AG10803 (cell line): ENCODE results near the gene KCNH1.
A peak's percentile ranks its signal among the peaks of the same experiment; 100 is the strongest.

Experiments
- DNase-seq: peaks from one replicate; pipeline ENCODE4 v3.0.0; 2010; ENCODE audit warnings: low read depth
- H3K4me3 ChIP-seq: 2 replicates; pipeline ENCODE4 v1.5.1; 2011; ENCODE audit warnings: mild to moderate bottlenecking, low read length, control low read depth
- TF ChIP-seq, protein P1 (sequence below): conservative IDR thresholded peaks from 2 replicates; pipeline ENCODE4 v1.5.1; 2011; ENCODE audit warnings: mild to moderate bottlenecking, low read length, control low read depth, inconsistent platforms

KCNH1 gene

DNA sequence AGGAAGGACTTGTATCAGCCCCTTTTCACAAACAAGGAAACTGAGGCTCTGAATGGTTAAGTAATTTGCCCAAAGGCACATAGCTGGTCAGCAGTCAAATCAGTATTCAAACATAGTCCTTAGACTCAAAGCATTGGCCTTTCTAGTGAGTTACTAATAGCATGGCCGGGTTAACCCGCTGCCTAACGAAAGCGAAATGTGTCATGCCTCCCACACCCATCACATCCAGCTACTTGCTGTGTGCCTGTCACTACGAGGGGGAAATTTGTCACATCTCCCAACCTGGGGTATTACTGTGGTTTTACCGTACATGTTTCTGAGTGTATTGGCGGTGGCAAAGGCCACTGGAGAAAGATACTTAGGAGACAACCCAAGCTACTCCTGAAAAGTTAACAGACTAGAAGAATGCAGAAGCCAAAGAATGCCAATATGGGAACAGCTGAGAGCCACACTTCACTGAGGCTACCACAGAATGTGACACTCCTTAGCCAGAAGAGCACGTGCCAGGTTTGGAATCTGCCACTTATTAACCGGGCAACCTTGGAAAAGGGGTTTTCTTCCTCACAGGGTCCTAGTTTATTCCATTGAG, 363.5 kb downstream of the KCNH1 start:
- TF ChIP-seq, protein P1, sequence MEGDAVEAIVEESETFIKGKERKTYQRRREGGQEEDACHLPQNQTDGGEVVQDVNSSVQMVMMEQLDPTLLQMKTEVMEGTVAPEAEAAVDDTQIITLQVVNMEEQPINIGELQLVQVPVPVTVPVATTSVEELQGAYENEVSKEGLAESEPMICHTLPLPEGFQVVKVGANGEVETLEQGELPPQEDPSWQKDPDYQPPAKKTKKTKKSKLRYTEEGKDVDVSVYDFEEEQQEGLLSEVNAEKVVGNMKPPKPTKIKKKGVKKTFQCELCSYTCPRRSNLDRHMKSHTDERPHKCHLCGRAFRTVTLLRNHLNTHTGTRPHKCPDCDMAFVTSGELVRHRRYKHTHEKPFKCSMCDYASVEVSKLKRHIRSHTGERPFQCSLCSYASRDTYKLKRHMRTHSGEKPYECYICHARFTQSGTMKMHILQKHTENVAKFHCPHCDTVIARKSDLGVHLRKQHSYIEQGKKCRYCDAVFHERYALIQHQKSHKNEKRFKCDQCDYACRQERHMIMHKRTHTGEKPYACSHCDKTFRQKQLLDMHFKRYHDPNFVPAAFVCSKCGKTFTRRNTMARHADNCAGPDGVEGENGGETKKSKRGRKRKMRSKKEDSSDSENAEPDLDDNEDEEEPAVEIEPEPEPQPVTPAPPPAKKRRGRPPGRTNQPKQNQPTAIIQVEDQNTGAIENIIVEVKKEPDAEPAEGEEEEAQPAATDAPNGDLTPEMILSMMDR: no peak
- DNase-seq: no peak
- no peak overlapping the region for H3K4me3 ChIP-seq

DNA sequence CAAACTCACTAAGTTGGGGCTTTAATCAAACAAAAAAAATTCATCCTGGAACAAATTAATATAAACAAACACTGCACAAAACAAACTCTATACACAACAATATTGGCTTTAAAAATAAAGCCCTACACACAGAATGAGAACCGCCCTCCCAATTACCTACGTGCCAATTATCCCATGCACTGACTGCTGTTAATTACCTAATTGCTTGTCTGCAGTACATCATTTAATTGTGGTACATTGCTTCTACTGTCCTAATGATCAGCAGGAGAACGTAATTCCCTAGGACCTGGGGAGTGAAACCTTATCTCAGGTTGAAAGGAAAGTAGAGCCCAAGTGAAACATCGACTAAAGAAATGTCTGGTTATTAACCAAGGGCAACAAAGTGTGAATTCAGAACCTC, 364.5 kb downstream of the KCNH1 start:
- no peak for DNase-seq
- TF ChIP-seq, protein P1: no peak
- no peak overlapping the region for H3K4me3 ChIP-seq

DNA sequence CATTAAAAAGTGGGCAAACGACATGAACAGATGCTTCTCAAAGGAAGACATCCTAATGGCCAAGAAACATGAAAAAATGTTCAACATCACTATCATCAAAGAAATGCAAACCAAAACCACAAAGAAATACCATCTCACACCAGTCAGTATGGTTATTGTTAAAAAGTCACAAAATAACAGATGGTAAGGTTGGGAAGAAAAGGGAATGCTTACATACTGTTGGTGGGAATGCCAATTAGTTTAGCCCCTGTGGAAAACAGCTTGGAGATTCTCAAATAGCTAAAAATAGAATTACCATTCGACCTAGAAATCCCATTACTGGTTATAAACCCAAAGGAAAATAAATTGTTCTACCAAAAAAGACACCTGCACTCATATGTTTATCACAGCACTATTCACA, 369.4 kb downstream of the KCNH1 start:
- DNase-seq: peak; percentile 60
- no peak overlapping the region for H3K4me3 ChIP-seq
- TF ChIP-seq, protein P1: no peak

DNA sequence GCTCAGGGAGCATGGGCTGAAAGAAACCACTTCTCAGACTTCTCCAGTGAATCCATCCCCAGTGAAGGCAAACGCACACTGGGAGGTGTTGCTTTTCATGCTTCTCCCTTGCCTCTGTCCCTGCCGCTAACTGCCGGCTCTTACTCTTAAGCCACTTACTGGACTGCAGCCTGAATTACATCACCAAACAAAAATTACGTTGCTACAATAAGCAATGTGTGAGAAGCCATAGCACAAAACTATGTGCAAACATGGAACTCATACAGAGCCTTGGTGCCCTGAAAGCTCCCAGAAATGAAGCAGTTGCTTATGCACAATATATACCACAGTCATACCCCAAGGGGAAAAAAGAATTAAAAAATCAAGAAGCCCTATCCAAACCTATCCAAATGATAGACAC, 375.2 kb downstream of the KCNH1 start:
- TF ChIP-seq, protein P1: no peak
- H3K4me3 ChIP-seq: no peak overlapping the region
- DNase-seq: peak; percentile 20

DNA sequence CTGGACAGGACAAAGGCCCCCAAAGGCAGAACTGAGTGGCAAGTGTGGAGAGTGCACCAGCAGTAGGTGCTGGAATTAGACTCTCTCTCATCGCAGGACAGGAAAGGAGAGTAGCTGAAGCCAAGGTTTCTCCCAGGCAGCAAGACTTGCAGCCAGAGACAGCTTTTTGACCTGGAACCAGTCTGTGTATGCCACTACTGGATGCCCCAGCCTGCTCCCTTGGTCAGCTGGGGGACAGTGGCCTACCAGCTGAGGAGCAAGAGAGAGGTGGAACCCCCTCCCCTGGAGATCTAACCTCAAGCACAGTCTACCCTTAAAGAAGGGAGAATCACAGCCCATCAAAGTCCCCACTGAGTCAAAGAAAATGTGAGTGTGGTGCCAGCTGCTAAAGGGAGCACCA, 375.7 kb downstream of the KCNH1 start:
- DNase-seq: no peak
- TF ChIP-seq, protein P1: no peak
- no peak overlapping the region for H3K4me3 ChIP-seq

DNA sequence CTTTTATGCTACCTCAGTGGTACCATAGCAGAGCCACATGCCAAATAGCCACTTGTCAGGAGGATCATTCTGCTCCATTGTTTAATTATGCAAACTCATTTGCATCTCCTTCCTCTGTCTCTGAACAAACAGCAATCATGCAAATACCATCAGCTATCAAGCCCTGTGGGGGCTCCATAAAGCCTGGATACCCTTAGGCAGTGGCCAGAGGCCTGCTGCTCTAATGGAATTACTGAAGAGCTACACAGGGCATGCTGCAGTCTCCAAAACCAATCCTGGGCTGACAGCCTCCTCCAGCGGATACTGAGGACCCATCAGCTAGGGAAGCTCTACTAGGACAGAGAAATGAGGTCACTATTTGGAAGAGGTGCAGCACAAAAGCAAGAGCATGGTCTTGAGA, 376.3 kb downstream of the KCNH1 start:
- TF ChIP-seq, protein P1: no peak
- H3K4me3 ChIP-seq: no peak overlapping the region
- DNase-seq: no peak

DNA sequence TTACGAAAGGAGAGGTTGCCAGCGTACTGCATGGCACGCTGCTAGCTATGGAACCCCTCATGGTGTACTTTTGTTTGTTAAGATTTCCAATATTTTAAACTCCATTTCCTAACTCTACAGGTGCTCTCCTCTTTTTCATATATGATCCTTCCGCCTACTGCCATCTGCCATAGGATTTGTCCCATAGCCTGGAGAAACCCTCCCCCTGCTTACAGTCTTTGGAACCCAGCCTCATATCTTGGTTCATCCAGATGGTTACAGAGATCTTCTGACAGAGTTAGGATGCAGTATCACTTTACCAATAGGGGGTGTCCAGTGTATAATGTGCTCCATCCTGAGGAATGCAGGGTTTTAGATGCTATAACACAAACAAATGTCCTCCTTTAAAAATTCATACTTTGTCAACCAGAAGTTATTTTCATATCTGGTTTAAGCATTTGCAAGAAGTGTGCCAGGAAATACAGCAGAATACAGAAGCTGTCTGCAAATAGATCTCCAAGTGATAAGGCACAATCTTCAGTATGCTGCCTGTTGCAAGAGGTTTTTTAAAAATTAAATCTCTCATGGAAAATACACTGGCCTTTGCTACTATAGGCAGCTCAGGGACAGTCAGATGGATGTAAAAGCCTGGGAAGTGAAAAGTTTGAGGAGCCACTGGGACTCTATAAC, 377.8 kb downstream of the KCNH1 start:
- no peak for DNase-seq
- TF ChIP-seq, protein P1: no peak
- H3K4me3 ChIP-seq: no peak overlapping the region
